Retinal pigment epithelial cell (primary cell): ENCODE data around the gene SLC9A9.

Experiments used
- DNase-seq: peaks from one replicate; pipeline ENCODE4 v3.0.0-alpha.2; 2010; ENCODE audit warnings: low read depth
- H3K4me3 ChIP-seq: 2 replicates; pipeline ENCODE4 v1.5.1; 2011; ENCODE audit warnings: mild to moderate bottlenecking, low read length, control low read depth, moderate library complexity
- CTCF ChIP-seq: conservative IDR thresholded peaks from 2 replicates; pipeline ENCODE4 v1.5.1; 2011; ENCODE audit warnings: low read depth, low read length, control low read depth, inconsistent platforms

The SLC9A9 gene

GRCh38 chr3:143472731-143473523 lies 375.3 kb downstream of the SLC9A9 start:
- no peak for DNase-seq
- no peak overlapping the region for H3K4me3 ChIP-seq
- TF ChIP-seq CTCF: no peak

- no peak for DNase-seq
- TF ChIP-seq CTCF: no peak
- H3K4me3 ChIP-seq: no peak overlapping the region
Observed at GRCh38 chr3:143471705-143472104, 376.6 kb downstream of the SLC9A9 start.

- no peak for DNase-seq
- no peak overlapping the region for H3K4me3 ChIP-seq
- TF ChIP-seq CTCF: no peak
Observed at GRCh38 chr3:143469159-143469558, 379.1 kb downstream of the SLC9A9 start.

- TF ChIP-seq CTCF: no peak
- H3K4me3 ChIP-seq: no peak overlapping the region
- DNase-seq: no peak
Observed at GRCh38 chr3:143465666-143466065, 382.6 kb downstream of the SLC9A9 start.

GRCh38 chr3:143464850-143465249 lies 383.4 kb downstream of the SLC9A9 start:
- TF ChIP-seq CTCF: no peak
- no peak overlapping the region for H3K4me3 ChIP-seq
- no peak for DNase-seq

GRCh38 chr3:143455480-143455879 lies 392.8 kb downstream of the SLC9A9 start:
- TF ChIP-seq CTCF: no peak
- no peak overlapping the region for H3K4me3 ChIP-seq
- DNase-seq: no peak

- H3K4me3 ChIP-seq: no peak overlapping the region
- no peak for TF ChIP-seq CTCF
- DNase-seq: no peak
Observed at GRCh38 chr3:143450632-143451031, 397.6 kb downstream of the SLC9A9 start.
